ENCODE measurements around the gene FSTL4.

GRCh38 chr5:133334796-133335639, 277.3 kb downstream of the FSTL4 start:
- TF ChIP-seq CTCF (IDR thresholded peaks at IDR 0.05; ENCODE audit: low read length) = no peak
- no peak for TF ChIP-seq EZH2 (IDR thresholded peaks at IDR 0.05; ENCODE audit: borderline replicate concordance, low read length)
